SK-N-SH treated with all-trans-retinoic acid at 6 μM for 48 hours (cell line): Measurements from ENCODE around the gene FLNC.

ENCODE experiments used
- ATAC-seq: fragments of 200-7000 bp; cut with Tn5 transposase; 3 replicates; pipeline ENCODE4 v1.9.1; 2020; ENCODE audit warnings: mild to moderate bottlenecking, moderate library complexity
- ARNTL ChIP-seq: fragments of 450-650 bp; formaldehyde crosslinking; IDR thresholded peaks from 2 replicates; pipeline ENCODE4 v1.5.0; 2020; ENCODE audit warnings: low read depth, mild to moderate bottlenecking, moderate library complexity, borderline replicate concordance
- BACH2 ChIP-seq: fragments of 250-450 bp; sonication (Bioruptor Pico); IDR thresholded peaks from 2 replicates; pipeline ENCODE4 v1.9.0; 2021; ENCODE audit warnings: mild to moderate bottlenecking, borderline replicate concordance
- CSDC2 ChIP-seq: fragments of 250-450 bp; sonication (Bioruptor Pico); IDR thresholded peaks from 2 replicates; pipeline ENCODE4 v1.5.0; 2020; ENCODE audit warnings: mild to moderate bottlenecking, moderate library complexity
- GLIS3 ChIP-seq: fragments of 250-450 bp; sonication (Bioruptor Pico); IDR thresholded peaks from 2 replicates; pipeline ENCODE4 v1.5.0; 2020; ENCODE audit warnings: mild to moderate bottlenecking, moderate library complexity
- ISL1 ChIP-seq: fragments of 250-450 bp; sonication (Bioruptor Pico); IDR thresholded peaks from 2 replicates; pipeline ENCODE4 v2.1.2; 2022; ENCODE audit warnings: mild to moderate bottlenecking, moderate library complexity
- OSR1 ChIP-seq: fragments of 250-450 bp; sonication (Bioruptor Pico); IDR thresholded peaks from 2 replicates; pipeline ENCODE4 v1.8.0; 2022; ENCODE audit warnings: moderate library complexity, mild to moderate bottlenecking, inconsistent platforms
- PATZ1 ChIP-seq: fragments of 250-450 bp; sonication (Bioruptor Pico); IDR thresholded peaks from 2 replicates; pipeline ENCODE4 v1.8.0; 2020; ENCODE audit warnings: mild to moderate bottlenecking, moderate library complexity, borderline replicate concordance
- SNAI2 ChIP-seq: fragments of 250-450 bp; sonication (Bioruptor Pico); IDR thresholded peaks from 2 replicates; pipeline ENCODE4 v1.5.0; 2020; ENCODE audit warnings: mild to moderate bottlenecking, moderate library complexity
- ZC3H10 ChIP-seq: fragments of 250-450 bp; sonication (Bioruptor Pico); IDR thresholded peaks from 2 replicates; pipeline ENCODE4 v1.5.1; 2021; ENCODE audit warnings: mild to moderate bottlenecking, moderate library complexity
- ZFP3 ChIP-seq: fragments of 250-450 bp; sonication (Bioruptor Pico); IDR thresholded peaks from 2 replicates; pipeline ENCODE4 v1.5.0; 2020; ENCODE audit warnings: mild to moderate bottlenecking, moderate library complexity
- ZFP30 ChIP-seq: fragments of 450-650 bp; formaldehyde crosslinking; IDR thresholded peaks from 2 replicates; pipeline ENCODE4 v1.5.0; 2022; ENCODE audit warnings: mild to moderate bottlenecking, moderate library complexity
- ZNF565 ChIP-seq: fragments of 450-650 bp; formaldehyde crosslinking; conservative IDR thresholded peaks from 2 replicates; pipeline ENCODE4 v1.5.0; 2020; ENCODE audit warnings: low read depth, mild to moderate bottlenecking, moderate library complexity
- ZNF70 ChIP-seq: fragments of 450-650 bp; formaldehyde crosslinking; IDR thresholded peaks from 2 replicates; pipeline ENCODE4 v1.5.0; 2020; ENCODE audit warnings: mild to moderate bottlenecking, moderate library complexity
- ZNF8 ChIP-seq: fragments of 450-650 bp; formaldehyde crosslinking; IDR thresholded peaks from 2 replicates; pipeline ENCODE4 v1.5.0; 2020; ENCODE audit warnings: mild to moderate bottlenecking, moderate library complexity
- TF ChIP-seq, protein P1 (sequence below): fragments of 250-450 bp; sonication (Bioruptor Pico); IDR thresholded peaks from 2 replicates; pipeline ENCODE4 v1.5.0; 2020; ENCODE audit warnings: mild to moderate bottlenecking, moderate library complexity
- TF ChIP-seq, protein P2 (sequence below): fragments of 250-450 bp; sonication (Bioruptor Pico); IDR thresholded peaks from 2 replicates; pipeline ENCODE4 v1.5.1; 2020; ENCODE audit warnings: low read depth, mild to moderate bottlenecking, moderate library complexity
- TF ChIP-seq, protein P3 (sequence below): fragments of 250-450 bp; sonication (Bioruptor Pico); IDR thresholded peaks from 2 replicates; pipeline ENCODE4 v1.5.1; 2021; ENCODE audit warnings: mild to moderate bottlenecking, moderate library complexity

Gene FLNC

GRCh38 chr7:128790315-128791041 lies 39.7 kb upstream of the FLNC start:
- no peak for TF ChIP-seq ZNF70 (CRISPR knock-in tag)
- TF ChIP-seq, protein P1, sequence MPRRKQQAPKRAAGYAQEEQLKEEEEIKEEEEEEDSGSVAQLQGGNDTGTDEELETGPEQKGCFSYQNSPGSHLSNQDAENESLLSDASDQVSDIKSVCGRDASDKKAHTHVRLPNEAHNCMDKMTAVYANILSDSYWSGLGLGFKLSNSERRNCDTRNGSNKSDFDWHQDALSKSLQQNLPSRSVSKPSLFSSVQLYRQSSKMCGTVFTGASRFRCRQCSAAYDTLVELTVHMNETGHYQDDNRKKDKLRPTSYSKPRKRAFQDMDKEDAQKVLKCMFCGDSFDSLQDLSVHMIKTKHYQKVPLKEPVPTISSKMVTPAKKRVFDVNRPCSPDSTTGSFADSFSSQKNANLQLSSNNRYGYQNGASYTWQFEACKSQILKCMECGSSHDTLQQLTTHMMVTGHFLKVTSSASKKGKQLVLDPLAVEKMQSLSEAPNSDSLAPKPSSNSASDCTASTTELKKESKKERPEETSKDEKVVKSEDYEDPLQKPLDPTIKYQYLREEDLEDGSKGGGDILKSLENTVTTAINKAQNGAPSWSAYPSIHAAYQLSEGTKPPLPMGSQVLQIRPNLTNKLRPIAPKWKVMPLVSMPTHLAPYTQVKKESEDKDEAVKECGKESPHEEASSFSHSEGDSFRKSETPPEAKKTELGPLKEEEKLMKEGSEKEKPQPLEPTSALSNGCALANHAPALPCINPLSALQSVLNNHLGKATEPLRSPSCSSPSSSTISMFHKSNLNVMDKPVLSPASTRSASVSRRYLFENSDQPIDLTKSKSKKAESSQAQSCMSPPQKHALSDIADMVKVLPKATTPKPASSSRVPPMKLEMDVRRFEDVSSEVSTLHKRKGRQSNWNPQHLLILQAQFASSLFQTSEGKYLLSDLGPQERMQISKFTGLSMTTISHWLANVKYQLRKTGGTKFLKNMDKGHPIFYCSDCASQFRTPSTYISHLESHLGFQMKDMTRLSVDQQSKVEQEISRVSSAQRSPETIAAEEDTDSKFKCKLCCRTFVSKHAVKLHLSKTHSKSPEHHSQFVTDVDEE (CRISPR knock-in tag), result 0 out of 2 replicates have a peak, but pooled peaks have one; percentile 41
- ATAC-seq, result peak; percentile 13; the same call in 2 of the 3 replicates

GRCh38 chr7:128791121-128791971 lies 38.9 kb upstream of the FLNC start, which contains the start of gene CCDC136:
CCDC136 (plus strand) TSS chr7:128791968; CDS start chr7:128792412, 444 bp downstream.
- ATAC-seq, result peak; percentile 89
- no peak for TF ChIP-seq ZNF565
- TF ChIP-seq, protein P2, sequence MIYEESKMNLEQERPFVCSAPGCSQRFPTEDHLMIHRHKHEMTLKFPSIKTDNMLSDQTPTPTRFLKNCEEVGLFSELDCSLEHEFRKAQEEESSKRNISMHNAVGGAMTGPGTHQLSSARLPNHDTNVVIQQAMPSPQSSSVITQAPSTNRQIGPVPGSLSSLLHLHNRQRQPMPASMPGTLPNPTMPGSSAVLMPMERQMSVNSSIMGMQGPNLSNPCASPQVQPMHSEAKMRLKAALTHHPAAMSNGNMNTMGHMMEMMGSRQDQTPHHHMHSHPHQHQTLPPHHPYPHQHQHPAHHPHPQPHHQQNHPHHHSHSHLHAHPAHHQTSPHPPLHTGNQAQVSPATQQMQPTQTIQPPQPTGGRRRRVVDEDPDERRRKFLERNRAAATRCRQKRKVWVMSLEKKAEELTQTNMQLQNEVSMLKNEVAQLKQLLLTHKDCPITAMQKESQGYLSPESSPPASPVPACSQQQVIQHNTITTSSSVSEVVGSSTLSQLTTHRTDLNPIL, result no peak
- TF ChIP-seq CSDC2 (CRISPR knock-in tag), result no peak
- TF ChIP-seq ZNF8 (CRISPR knock-in tag), result no peak
- TF ChIP-seq SNAI2 (CRISPR knock-in tag), result no peak
- no peak for TF ChIP-seq ZNF70 (CRISPR knock-in tag)

DNA sequence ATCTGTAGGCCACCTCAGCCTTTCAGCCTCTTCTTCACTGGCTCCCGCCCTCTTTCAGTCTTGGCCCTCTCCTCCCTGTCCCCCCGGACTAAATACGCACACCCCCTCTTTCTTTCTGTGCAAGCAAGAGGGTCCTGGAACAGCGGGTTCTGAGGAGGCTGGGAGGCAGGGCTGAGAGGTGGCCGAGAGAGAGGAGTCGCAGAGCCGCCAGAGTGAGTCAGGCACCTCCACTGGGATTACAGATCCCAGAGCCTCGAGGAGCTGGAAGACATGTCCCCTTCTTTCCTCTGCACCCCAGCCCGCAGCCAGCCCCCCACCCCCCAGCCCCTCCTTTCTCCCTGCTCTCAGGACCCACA lies 38.3 kb upstream of the FLNC start:
- peak; percentile 60 for ATAC-seq
- TF ChIP-seq ZNF8 (CRISPR knock-in tag), result no peak
- no peak for TF ChIP-seq ZC3H10 (CRISPR knock-in tag)
- TF ChIP-seq ZFP30 (CRISPR knock-in tag), result no peak
- no peak for TF ChIP-seq GLIS3 (CRISPR knock-in tag)
- no peak for TF ChIP-seq ZNF565
- no peak for TF ChIP-seq PATZ1
- no peak for TF ChIP-seq ZNF70 (CRISPR knock-in tag)
- TF ChIP-seq, protein P3, sequence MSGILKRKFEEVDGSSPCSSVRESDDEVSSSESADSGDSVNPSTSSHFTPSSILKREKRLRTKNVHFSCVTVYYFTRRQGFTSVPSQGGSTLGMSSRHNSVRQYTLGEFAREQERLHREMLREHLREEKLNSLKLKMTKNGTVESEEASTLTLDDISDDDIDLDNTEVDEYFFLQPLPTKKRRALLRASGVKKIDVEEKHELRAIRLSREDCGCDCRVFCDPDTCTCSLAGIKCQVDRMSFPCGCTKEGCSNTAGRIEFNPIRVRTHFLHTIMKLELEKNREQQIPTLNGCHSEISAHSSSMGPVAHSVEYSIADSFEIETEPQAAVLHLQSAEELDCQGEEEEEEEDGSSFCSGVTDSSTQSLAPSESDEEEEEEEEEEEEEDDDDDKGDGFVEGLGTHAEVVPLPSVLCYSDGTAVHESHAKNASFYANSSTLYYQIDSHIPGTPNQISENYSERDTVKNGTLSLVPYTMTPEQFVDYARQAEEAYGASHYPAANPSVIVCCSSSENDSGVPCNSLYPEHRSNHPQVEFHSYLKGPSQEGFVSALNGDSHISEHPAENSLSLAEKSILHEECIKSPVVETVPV (CRISPR knock-in tag), result no peak
- no peak for TF ChIP-seq OSR1 (CRISPR knock-in tag)
- no peak for TF ChIP-seq ARNTL (CRISPR knock-in tag)

- no peak for ATAC-seq
- TF ChIP-seq ISL1 (CRISPR knock-in tag), result no peak
- no peak; the same call in 1 of the 2 replicates for TF ChIP-seq ZFP30 (CRISPR knock-in tag)
- TF ChIP-seq ZFP3, result no peak
- TF ChIP-seq PATZ1, result no peak
- no peak for TF ChIP-seq ZNF70 (CRISPR knock-in tag)
- TF ChIP-seq CSDC2 (CRISPR knock-in tag), result no peak
- TF ChIP-seq, protein P1 (CRISPR knock-in tag), result no peak
- TF ChIP-seq ZNF8 (CRISPR knock-in tag), result no peak
- TF ChIP-seq BACH2, result no peak
- TF ChIP-seq, protein P3 (CRISPR knock-in tag), result no peak
Observed at GRCh38 chr7:128792471-128793180, 37.6 kb upstream of the FLNC start.
